A549 (cell line): ENCODE measurements around the gene SPAG9.

Experiments used
- RARB ChIP-seq: fragments of 250-450 bp; sonication (Bioruptor Pico); IDR thresholded peaks from 2 replicates; pipeline ENCODE4 v1.8.0; 2021; ENCODE audit warnings: mild to moderate bottlenecking, moderate library complexity
- ZFP36 ChIP-seq: fragments of 450-650 bp; IDR thresholded peaks from 2 replicates; pipeline ENCODE4 v1.6.1; 2014; ENCODE audit warnings: borderline replicate concordance; ENCODE audit not compliant: partially characterized antibody
- TF ChIP-seq, protein P1 (sequence below): fragments of >200 bp; sonication (Bioruptor Twin); formaldehyde crosslinking; IDR thresholded peaks from 3 replicates; pipeline ENCODE4 v1.5.1; 2016
- TF ChIP-seq, protein P2 (sequence below): fragments of 450-650 bp; IDR thresholded peaks from 2 replicates; pipeline ENCODE4 v1.6.1; 2014; ENCODE audit warnings: antibody characterized with exemption

DNA sequence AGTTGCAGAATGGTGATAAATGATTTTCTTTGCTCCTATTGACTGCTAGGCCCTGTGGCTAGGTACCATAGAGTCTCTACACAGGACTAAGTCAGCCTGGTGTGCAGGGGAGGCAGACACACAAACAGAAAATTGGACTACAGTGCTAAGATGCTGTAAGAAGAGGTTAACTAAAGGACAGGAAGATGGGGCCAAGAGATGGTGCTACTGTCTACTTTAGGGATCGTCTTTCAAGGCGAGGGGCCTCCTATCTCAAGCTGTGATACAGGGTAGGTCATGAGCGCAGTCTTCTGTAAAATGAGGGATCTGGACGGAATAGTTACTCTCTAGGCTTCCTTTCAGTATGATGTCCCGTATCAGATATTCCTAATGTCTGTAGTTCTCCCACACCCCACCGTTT, 33.5 kb upstream of the SPAG9 start:
- TF ChIP-seq, protein P1, sequence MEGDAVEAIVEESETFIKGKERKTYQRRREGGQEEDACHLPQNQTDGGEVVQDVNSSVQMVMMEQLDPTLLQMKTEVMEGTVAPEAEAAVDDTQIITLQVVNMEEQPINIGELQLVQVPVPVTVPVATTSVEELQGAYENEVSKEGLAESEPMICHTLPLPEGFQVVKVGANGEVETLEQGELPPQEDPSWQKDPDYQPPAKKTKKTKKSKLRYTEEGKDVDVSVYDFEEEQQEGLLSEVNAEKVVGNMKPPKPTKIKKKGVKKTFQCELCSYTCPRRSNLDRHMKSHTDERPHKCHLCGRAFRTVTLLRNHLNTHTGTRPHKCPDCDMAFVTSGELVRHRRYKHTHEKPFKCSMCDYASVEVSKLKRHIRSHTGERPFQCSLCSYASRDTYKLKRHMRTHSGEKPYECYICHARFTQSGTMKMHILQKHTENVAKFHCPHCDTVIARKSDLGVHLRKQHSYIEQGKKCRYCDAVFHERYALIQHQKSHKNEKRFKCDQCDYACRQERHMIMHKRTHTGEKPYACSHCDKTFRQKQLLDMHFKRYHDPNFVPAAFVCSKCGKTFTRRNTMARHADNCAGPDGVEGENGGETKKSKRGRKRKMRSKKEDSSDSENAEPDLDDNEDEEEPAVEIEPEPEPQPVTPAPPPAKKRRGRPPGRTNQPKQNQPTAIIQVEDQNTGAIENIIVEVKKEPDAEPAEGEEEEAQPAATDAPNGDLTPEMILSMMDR, result no peak
- TF ChIP-seq, protein P2, sequence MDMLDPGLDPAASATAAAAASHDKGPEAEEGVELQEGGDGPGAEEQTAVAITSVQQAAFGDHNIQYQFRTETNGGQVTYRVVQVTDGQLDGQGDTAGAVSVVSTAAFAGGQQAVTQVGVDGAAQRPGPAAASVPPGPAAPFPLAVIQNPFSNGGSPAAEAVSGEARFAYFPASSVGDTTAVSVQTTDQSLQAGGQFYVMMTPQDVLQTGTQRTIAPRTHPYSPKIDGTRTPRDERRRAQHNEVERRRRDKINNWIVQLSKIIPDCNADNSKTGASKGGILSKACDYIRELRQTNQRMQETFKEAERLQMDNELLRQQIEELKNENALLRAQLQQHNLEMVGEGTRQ, result no peak
- TF ChIP-seq ZFP36 (no peak), RARB (CRISPR knock-in tag) (no peak)
